ENCODE data around the gene MAG.

Gene MAG

DNA sequence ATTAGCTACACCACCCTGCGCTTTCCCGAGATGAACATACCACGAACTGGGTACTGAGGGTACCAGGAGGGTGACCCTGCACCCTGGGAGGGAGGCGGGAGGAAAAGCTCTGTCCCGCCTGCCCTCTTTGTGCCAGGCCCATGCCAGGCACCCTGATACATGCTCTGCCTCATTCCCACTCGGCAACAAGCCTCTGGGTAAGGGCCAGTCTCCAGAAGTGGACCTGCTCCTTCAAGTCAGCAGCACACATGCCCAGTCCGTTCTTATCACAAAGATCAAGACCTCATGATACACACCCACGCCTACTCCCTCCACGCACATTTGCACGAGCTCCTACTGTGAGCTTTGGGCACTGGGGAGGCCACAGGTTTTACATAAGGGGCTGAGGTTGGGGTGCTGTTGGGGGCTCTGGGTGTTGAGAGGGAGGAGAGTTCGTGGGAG lies 53.7 kb downstream of the MAG start:
- Histone ChIP-seq H3K9me3 (ENCODE audit: insufficient read depth, low read depth, low read length) (no peaks in the 10 kb centered on the region), H3K36me3 (ENCODE audit: insufficient read depth, low read length) (no peaks in the 10 kb centered on the region), H3K9me2 (replicated peaks; ENCODE audit: low read depth, low read length) (no peaks in the 10 kb centered on the region), H3K4me1 (ENCODE audit: insufficient read depth, low read length, poor library complexity, severe bottlenecking) (peaks cover 29% of the 10 kb centered on the region), H4K20me1 (ENCODE audit: insufficient read depth, low read length, poor library complexity, severe bottlenecking) (no peaks in the 10 kb centered on the region), H3K79me2 (ENCODE audit: insufficient read depth, low read length) (no peaks in the 10 kb centered on the region), H3K9ac (ENCODE audit: low read depth, low read length, poor library complexity, severe bottlenecking) (no peak overlapping the region), H3K4me2 (ENCODE audit: low read depth, low read length, poor library complexity, severe bottlenecking) (no peak overlapping the region), H3K4me3 (ENCODE audit: low read length, poor library complexity, severe bottlenecking) (no peak overlapping the region), H2AFZ (ENCODE audit: low read length) (no peak overlapping the region), H3F3A (ENCODE audit: low read depth) (no peaks in the 10 kb centered on the region), H3K27me3 (ENCODE audit: insufficient read depth, low read length, poor library complexity, severe bottlenecking) (no peaks in the 10 kb centered on the region)
- TF ChIP-seq EZH2phosphoT487 (IDR thresholded peaks at IDR 0.05; ENCODE audit: borderline replicate concordance), result no peak
- TF ChIP-seq, protein P1, sequence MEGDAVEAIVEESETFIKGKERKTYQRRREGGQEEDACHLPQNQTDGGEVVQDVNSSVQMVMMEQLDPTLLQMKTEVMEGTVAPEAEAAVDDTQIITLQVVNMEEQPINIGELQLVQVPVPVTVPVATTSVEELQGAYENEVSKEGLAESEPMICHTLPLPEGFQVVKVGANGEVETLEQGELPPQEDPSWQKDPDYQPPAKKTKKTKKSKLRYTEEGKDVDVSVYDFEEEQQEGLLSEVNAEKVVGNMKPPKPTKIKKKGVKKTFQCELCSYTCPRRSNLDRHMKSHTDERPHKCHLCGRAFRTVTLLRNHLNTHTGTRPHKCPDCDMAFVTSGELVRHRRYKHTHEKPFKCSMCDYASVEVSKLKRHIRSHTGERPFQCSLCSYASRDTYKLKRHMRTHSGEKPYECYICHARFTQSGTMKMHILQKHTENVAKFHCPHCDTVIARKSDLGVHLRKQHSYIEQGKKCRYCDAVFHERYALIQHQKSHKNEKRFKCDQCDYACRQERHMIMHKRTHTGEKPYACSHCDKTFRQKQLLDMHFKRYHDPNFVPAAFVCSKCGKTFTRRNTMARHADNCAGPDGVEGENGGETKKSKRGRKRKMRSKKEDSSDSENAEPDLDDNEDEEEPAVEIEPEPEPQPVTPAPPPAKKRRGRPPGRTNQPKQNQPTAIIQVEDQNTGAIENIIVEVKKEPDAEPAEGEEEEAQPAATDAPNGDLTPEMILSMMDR (conservative IDR thresholded peaks at IDR 0.05; ENCODE audit: low read length), result no peak

GRCh38 chr19:35346193-35347052 lies 54.5 kb downstream of the MAG start:
- no peak for TF ChIP-seq EZH2phosphoT487 (IDR thresholded peaks at IDR 0.05; ENCODE audit: borderline replicate concordance)
- TF ChIP-seq, protein P1 (conservative IDR thresholded peaks at IDR 0.05; ENCODE audit: low read length), result no peak
- H3K27me3 ChIP-seq (ENCODE audit: insufficient read depth, low read length, poor library complexity, severe bottlenecking), result no peaks in the 10 kb centered on the region
- no peak overlapping the region for H2AFZ ChIP-seq (ENCODE audit: low read length)
- peak overlapping the region; percentile 57 for H3K9ac ChIP-seq (ENCODE audit: low read depth, low read length, poor library complexity, severe bottlenecking)
- H3F3A ChIP-seq (ENCODE audit: low read depth), result no peaks in the 10 kb centered on the region
- H3K79me2 ChIP-seq (ENCODE audit: insufficient read depth, low read length), result no peaks in the 10 kb centered on the region
- H3K36me3 ChIP-seq (ENCODE audit: insufficient read depth, low read length), result no peaks in the 10 kb centered on the region
- peak overlapping the region; percentile 69 for H3K4me2 ChIP-seq (ENCODE audit: low read depth, low read length, poor library complexity, severe bottlenecking)
- H3K4me1 ChIP-seq (ENCODE audit: insufficient read depth, low read length, poor library complexity, severe bottlenecking), result peaks cover 29% of the 10 kb centered on the region
- H3K9me3 ChIP-seq (ENCODE audit: insufficient read depth, low read depth, low read length), result no peaks in the 10 kb centered on the region
- H3K4me3 ChIP-seq (ENCODE audit: low read length, poor library complexity, severe bottlenecking), result peak overlapping the region; percentile 43
- no peaks in the 10 kb centered on the region for H4K20me1 ChIP-seq (ENCODE audit: insufficient read depth, low read length, poor library complexity, severe bottlenecking)
- H3K9me2 ChIP-seq (replicated peaks; ENCODE audit: low read depth, low read length), result no peaks in the 10 kb centered on the region

GRCh38 chr19:35347171-35347929 lies 55.4 kb downstream of the MAG start, which contains the start of gene FFAR1:
Gene FFAR1 (plus strand): TSS chr19:35347902. CDS start chr19:35351552, 3,650 bp downstream.
- Histone ChIP-seq H3K27me3 (ENCODE audit: insufficient read depth, low read length, poor library complexity, severe bottlenecking) (no peaks in the 10 kb centered on the region), H3K9me3 (ENCODE audit: insufficient read depth, low read depth, low read length) (no peaks in the 10 kb centered on the region), H3K9me2 (replicated peaks; ENCODE audit: low read depth, low read length) (no peaks in the 10 kb centered on the region), H2AFZ (ENCODE audit: low read length) (peak within 1 kb of the TSS; percentile 22), H3K4me3 (ENCODE audit: low read length, poor library complexity, severe bottlenecking) (peak within 1 kb of the TSS; percentile 43), H3K4me2 (ENCODE audit: low read depth, low read length, poor library complexity, severe bottlenecking) (peak within 1 kb of the TSS; percentile 69), H3F3A (ENCODE audit: low read depth) (no peaks in the 10 kb centered on the region), H3K79me2 (ENCODE audit: insufficient read depth, low read length) (no peaks in the 10 kb centered on the region), H3K9ac (ENCODE audit: low read depth, low read length, poor library complexity, severe bottlenecking) (peak within 1 kb of the TSS; percentile 57), H3K36me3 (ENCODE audit: insufficient read depth, low read length) (no peaks in the 10 kb centered on the region), H4K20me1 (ENCODE audit: insufficient read depth, low read length, poor library complexity, severe bottlenecking) (no peaks in the 10 kb centered on the region), H3K4me1 (ENCODE audit: insufficient read depth, low read length, poor library complexity, severe bottlenecking) (peaks cover 29% of the 10 kb centered on the region)
- TF ChIP-seq EZH2phosphoT487 (IDR thresholded peaks at IDR 0.05; ENCODE audit: borderline replicate concordance), result no peak
- TF ChIP-seq, protein P1 (conservative IDR thresholded peaks at IDR 0.05; ENCODE audit: low read length), result no peak
